Osteoblast (primary cell): ENCODE data around the gene MYOM1. TPM values are rescaled to one million over a fixed set of nuclear protein-coding genes. Genes with fewer than 3 reads are reported as not detected.

ENCODE experiments used
- DNase-seq: peaks from one replicate; pipeline ENCODE4 v3.0.0; 2011; ENCODE audit warnings: low spot score, mixed read lengths; ENCODE audit not compliant: insufficient read length; ENCODE audit errors: missing footprints
- H2AFZ ChIP-seq: 2 replicates; pipeline ENCODE4 v1.6.0; 2011; ENCODE audit warnings: mild to moderate bottlenecking, low read length
- H3K27ac ChIP-seq: 2 replicates; pipeline ENCODE4 v1.5.1; 2011; ENCODE audit warnings: mild to moderate bottlenecking, low read depth, low read length, moderate library complexity
- H3K27me3 ChIP-seq: 2 replicates; pipeline ENCODE4 v1.6.0; 2012; ENCODE audit warnings: mild to moderate bottlenecking, control low read depth, inconsistent platforms, low read length, moderate library complexity; ENCODE audit not compliant: insufficient read depth
- H3K36me3 ChIP-seq: 2 replicates; pipeline ENCODE4 v1.5.1; 2011; ENCODE audit warnings: mild to moderate bottlenecking, low read length, control low read depth, moderate library complexity; ENCODE audit not compliant: insufficient read depth
- H3K4me1 ChIP-seq: 2 replicates; pipeline ENCODE4 v1.5.1; 2011; ENCODE audit warnings: mild to moderate bottlenecking, low read length, control low read depth, moderate library complexity; ENCODE audit not compliant: insufficient read depth
- H3K4me2 ChIP-seq: 2 replicates; pipeline ENCODE4 v1.6.0; 2011; ENCODE audit warnings: mild to moderate bottlenecking, low read length; ENCODE audit not compliant: insufficient read depth
- H3K4me3 ChIP-seq: fragments of 200-600 bp; sonication (generic); 3 replicates; pipeline ENCODE4 v1.5.1; 2012; ENCODE audit warnings: mild to moderate bottlenecking, low read length, inconsistent platforms; ENCODE audit not compliant: insufficient read depth
- H3K79me2 ChIP-seq: 2 replicates; pipeline ENCODE4 v1.6.0; 2012; ENCODE audit warnings: mild to moderate bottlenecking, low read length, control low read depth, inconsistent platforms; ENCODE audit not compliant: insufficient read depth
- H3K9me3 ChIP-seq: 2 replicates; pipeline ENCODE4 v1.5.1; 2011; ENCODE audit warnings: low read depth, low read length, control low read depth
- H4K20me1 ChIP-seq: 2 replicates; pipeline ENCODE4 v1.6.0; 2012; ENCODE audit warnings: mild to moderate bottlenecking, low read length, control low read depth; ENCODE audit not compliant: insufficient read depth
- total RNA-seq: library from RNA; depleted of rRNA; stranded (reverse); fragments of >200 nt; gene quantifications from 2 replicates; pipeline ENCODE4 v1.2.3, GENCODE V29; 2012
- TF ChIP-seq, protein P1 (sequence below): IDR thresholded peaks from 2 replicates; pipeline ENCODE4 v1.5.1; 2011; ENCODE audit warnings: mild to moderate bottlenecking, low read depth, low read length, moderate library complexity; ENCODE audit errors: extremely low read depth

Gene MYOM1
- total RNA-seq, 1 donor, result 1.8 TPM

- H3K27me3 ChIP-seq, result no peaks in the 10 kb centered on the region
- H3K4me3 ChIP-seq, result peak overlapping the region; percentile 92
- peak overlapping the region; percentile 98 for H3K27ac ChIP-seq
- DNase-seq, result peak; percentile 47
- peak overlapping the region; percentile 85 for H2AFZ ChIP-seq
- no peaks in the 10 kb centered on the region for H3K9me3 ChIP-seq
- peak overlapping the region; percentile 97 for H3K4me2 ChIP-seq
- H3K36me3 ChIP-seq, result peaks cover 14% of the 10 kb centered on the region
- H3K4me1 ChIP-seq, result peaks cover 36% of the 10 kb centered on the region
- peaks cover 39% of the 10 kb centered on the region for H3K79me2 ChIP-seq
- H4K20me1 ChIP-seq, result peaks cover 9% of the 10 kb centered on the region
- TF ChIP-seq, protein P1, sequence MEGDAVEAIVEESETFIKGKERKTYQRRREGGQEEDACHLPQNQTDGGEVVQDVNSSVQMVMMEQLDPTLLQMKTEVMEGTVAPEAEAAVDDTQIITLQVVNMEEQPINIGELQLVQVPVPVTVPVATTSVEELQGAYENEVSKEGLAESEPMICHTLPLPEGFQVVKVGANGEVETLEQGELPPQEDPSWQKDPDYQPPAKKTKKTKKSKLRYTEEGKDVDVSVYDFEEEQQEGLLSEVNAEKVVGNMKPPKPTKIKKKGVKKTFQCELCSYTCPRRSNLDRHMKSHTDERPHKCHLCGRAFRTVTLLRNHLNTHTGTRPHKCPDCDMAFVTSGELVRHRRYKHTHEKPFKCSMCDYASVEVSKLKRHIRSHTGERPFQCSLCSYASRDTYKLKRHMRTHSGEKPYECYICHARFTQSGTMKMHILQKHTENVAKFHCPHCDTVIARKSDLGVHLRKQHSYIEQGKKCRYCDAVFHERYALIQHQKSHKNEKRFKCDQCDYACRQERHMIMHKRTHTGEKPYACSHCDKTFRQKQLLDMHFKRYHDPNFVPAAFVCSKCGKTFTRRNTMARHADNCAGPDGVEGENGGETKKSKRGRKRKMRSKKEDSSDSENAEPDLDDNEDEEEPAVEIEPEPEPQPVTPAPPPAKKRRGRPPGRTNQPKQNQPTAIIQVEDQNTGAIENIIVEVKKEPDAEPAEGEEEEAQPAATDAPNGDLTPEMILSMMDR, result no peak
These were observed 27.0 kb upstream of the MYOM1 start for GRCh38 chr18:3246635-3247239.

DNA sequence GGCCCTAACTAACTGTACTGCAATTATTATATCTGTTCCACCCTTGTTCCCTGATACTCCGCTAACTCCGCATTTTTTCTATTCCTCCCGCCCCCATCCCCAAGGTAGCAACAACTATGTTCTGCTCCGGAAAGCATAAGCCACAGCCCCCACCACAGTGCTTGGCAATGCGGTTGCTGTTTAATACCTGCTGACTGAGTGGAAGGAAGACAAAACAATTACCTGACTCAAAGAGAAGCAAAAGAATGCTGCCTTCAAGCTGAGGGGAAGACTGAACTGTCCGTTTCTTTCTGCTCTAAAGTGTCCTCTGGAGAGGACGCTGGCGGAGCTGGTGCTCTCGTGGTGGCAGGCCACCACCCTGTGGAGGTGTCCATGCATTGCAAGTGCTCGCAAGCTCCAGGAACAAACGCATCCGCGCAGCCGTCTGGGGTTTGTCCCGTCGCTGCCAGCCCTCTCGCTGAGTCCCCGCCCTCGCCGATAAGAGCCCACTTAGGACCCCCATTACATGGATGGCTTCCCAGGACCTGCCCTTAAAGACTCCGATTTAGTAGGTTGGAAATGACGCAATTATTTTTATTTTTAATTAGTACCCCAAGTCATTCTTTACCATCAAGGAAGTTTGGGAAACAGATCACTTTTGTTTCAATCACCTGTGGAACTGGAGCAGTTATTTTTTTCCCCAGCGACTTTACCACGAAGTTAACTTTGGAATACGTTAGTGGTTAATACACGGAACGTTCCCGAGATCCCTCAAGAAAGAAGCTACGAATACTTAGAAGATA is 26.3 kb upstream of the MYOM1 start:
- peak overlapping the region; percentile 85 for H2AFZ ChIP-seq
- H4K20me1 ChIP-seq, result peaks cover 9% of the 10 kb centered on the region
- no peaks in the 10 kb centered on the region for H3K9me3 ChIP-seq
- peaks cover 14% of the 10 kb centered on the region for H3K36me3 ChIP-seq
- peak overlapping the region; percentile 92 for H3K4me3 ChIP-seq
- no peaks in the 10 kb centered on the region for H3K27me3 ChIP-seq
- peaks cover 29% of the 10 kb centered on the region for H3K4me1 ChIP-seq
- peak; percentile 79 for DNase-seq
- H3K4me2 ChIP-seq, result peak overlapping the region; percentile 97
- peak overlapping the region; percentile 98 for H3K27ac ChIP-seq
- peaks cover 33% of the 10 kb centered on the region for H3K79me2 ChIP-seq
- TF ChIP-seq, protein P1, result peak; percentile 95

DNA sequence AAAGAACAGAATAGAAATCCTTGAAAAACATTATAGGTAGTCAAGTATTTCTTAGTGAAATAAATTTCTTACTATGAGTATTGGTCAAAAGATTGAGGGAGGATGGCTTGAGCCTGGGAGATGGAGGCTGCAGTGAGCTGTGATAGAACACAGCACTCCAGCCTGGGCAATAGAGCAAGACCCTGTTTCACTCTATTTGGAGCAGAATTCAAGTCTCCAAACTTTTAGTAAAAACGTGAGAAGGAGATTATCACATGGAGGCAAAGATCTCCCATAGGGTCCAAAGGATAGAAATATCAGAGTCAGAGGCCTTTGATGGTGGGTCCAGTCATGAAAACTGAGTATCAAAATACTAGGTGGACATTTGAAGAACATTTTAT is 25.4 kb upstream of the MYOM1 start:
- Histone ChIP-seq H3K36me3 (peaks cover 10% of the 10 kb centered on the region), H3K27me3 (no peaks in the 10 kb centered on the region), H3K4me2 (peak overlapping the region; percentile 97), H2AFZ (no peak overlapping the region), H3K27ac (peak overlapping the region; percentile 98), H4K20me1 (peaks cover 4% of the 10 kb centered on the region), H3K4me3 (peak overlapping the region; percentile 92), H3K9me3 (no peaks in the 10 kb centered on the region), H3K79me2 (peaks cover 26% of the 10 kb centered on the region), H3K4me1 (peaks cover 20% of the 10 kb centered on the region)
- DNase-seq, result no peak
- TF ChIP-seq, protein P1, result no peak

DNA sequence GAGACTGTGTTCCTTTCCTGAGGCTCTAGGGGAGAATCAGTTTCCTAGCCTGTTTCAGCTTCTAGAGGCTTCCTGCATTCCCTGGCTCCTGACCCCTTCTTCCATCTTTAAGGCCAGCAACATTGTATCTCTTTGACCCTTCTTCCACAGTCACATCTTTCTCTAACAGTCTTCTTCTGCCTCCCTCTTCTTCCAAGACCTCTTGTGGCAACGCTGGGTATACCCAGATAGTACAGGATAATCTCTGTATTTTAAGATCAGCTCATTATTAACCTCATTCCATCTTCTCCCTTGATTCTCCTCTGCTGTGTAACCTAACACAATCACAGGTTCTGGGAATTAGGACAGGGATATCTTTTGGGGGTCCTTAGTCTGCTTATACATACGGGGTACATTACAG is 19.0 kb upstream of the MYOM1 start:
- Histone ChIP-seq H3K36me3 (no peaks in the 10 kb centered on the region), H3K9me3 (no peaks in the 10 kb centered on the region), H3K4me2 (no peak overlapping the region), H2AFZ (no peak overlapping the region), H3K4me3 (no peak overlapping the region), H3K27ac (no peak overlapping the region), H3K4me1 (no peaks in the 10 kb centered on the region), H3K79me2 (no peaks in the 10 kb centered on the region), H4K20me1 (no peaks in the 10 kb centered on the region), H3K27me3 (no peaks in the 10 kb centered on the region)
- DNase-seq, result no peak
- TF ChIP-seq, protein P1, result peak; percentile 30
